Nephron (organoid): ENCODE measurements around the gene MAD1L1.

Source experiments
- H3K27ac Mint-ChIP-seq, 3 experiments: 2 replicates each; pipeline ENCODE4 v1.8.0; 2020; ENCODE audit warnings: mixed read lengths in 3 of 3, mild to moderate bottlenecking in 2 of 3, moderate library complexity in 1 of 3
- H3K27me3 Mint-ChIP-seq: 2 replicates; pipeline ENCODE4 v1.8.0; 2021; ENCODE audit warnings: low read depth, mild to moderate bottlenecking, moderate library complexity, mixed read lengths
- H3K36me3 Mint-ChIP-seq: 2 replicates; pipeline ENCODE4 v1.8.0; 2020; ENCODE audit warnings: low read depth, mixed read lengths
- H3K4me1 Mint-ChIP-seq: 2 replicates; pipeline ENCODE4 v1.8.0; 2020; ENCODE audit warnings: mixed read lengths
- H3K4me3 Mint-ChIP-seq, 3 experiments: 2 replicates each; pipeline ENCODE4 v1.8.0; 2020; ENCODE audit warnings: mild to moderate bottlenecking in 3 of 3, mixed read lengths in 3 of 3, moderate library complexity in 2 of 3
- H3K9me3 Mint-ChIP-seq: 2 replicates; pipeline ENCODE4 v1.8.0; 2020; ENCODE audit warnings: mixed read lengths
- CTCF ChIP-seq, 3 experiments: fragments of 200-600 bp; sonication (generic); IDR thresholded peaks; one replicate each; pipeline ENCODE4 v1.5.0; 2021; ENCODE audit warnings: antibody characterized with exemption in 3 of 3; ENCODE audit not compliant: unreplicated experiment in 3 of 3

The MAD1L1 gene

GRCh38 chr7:1892011-1892965 is 340.5 kb downstream of the MAD1L1 start:
- no peaks in the 10 kb centered on the region for H3K9me3 Mint-ChIP-seq
- TF ChIP-seq CTCF (IDR thresholded peaks at IDR 0.05; ENCODE audit: unreplicated experiment in 3 of 3): no peak
- H3K27me3 Mint-ChIP-seq: peaks cover 3% of the 10 kb centered on the region
- H3K27ac Mint-ChIP-seq: no peak overlapping the region
- no peak overlapping the region for H3K4me3 Mint-ChIP-seq
- H3K4me1 Mint-ChIP-seq: no peaks in the 10 kb centered on the region
- H3K36me3 Mint-ChIP-seq: peaks cover 15% of the 10 kb centered on the region

DNA sequence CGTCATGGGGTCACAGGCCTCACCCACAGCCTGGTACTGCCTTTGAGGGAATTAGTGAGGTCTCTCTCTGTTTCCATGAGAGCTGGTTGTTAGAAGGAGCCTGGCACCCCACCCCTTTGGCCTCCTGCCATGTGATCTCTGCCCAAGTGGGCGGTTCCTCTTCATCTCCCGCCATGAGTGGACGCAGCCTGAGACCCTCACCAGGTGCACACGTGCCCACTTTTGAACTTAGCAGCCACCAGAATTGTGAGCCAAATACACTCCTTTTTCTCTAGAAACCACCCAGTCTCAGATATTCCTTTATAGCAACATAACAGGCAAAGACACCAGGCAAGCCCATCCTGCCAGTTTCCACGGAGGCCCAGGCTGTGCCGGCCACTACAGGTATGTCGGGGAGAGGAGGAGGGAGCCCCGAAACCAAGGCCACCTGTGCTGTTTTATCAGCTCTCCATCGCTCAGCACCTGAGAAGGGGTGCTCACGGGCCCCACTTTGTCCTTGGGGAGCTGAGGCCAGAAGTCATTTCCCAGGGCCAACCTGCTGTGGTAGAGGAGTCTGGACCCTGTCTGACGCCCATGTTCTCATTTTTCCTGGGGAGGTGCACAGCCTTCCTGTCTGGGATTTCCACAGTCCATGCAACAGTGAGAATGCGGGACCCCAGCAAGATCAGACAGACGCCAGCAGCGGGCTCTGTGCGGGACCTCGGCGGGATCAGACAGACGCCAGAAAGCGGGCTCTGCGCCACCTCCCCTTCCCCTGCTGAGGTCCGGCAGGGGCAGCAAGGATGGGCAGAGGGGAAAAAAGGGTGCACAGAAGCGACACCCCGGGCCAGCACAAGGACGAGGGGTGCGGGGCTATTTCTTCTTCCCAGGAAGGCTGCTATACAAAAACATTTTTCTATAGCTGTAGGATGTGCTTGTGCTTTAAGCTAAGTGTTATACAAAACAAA is 342.2 kb downstream of the MAD1L1 start:
- H3K4me1 Mint-ChIP-seq: no peaks in the 10 kb centered on the region
- no peak for TF ChIP-seq CTCF (IDR thresholded peaks at IDR 0.05; ENCODE audit: unreplicated experiment in 3 of 3)
- peaks cover 15% of the 10 kb centered on the region for H3K36me3 Mint-ChIP-seq
- H3K4me3 Mint-ChIP-seq: no peak overlapping the region
- H3K27ac Mint-ChIP-seq: no peak overlapping the region
- peaks cover 3% of the 10 kb centered on the region for H3K27me3 Mint-ChIP-seq
- no peaks in the 10 kb centered on the region for H3K9me3 Mint-ChIP-seq

DNA sequence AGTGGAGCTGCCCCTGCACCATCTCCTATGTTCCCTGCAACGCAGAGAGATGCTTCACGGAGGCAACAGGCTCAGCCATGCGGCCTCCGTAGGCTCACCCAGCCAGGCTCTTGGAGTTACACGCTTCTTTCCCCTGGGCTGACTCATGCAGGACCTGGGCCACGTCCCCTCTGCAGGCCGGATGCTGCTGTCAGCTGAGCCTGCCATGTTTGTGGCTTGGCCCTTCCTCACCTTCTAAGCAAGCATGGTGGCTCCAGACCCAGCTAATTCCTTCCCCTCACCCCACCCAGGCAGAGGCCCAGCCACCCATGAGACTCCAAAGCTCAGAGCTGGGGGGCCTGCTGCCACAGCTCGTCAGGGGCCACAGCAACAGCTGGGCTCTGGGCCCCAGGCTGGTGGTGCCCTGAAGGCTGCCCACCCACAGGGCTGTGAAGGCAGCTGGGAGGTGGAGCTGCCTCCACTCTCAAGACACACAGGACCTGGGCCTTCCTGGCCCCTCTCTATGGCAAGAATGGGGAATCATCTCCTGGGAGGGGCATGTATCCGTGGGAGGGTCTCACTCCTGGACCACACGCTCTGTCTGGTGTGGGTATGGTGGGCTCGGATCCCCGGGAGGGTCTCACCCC is 343.1 kb downstream of the MAD1L1 start:
- H3K27me3 Mint-ChIP-seq: peaks cover 3% of the 10 kb centered on the region
- H3K36me3 Mint-ChIP-seq: peaks cover 15% of the 10 kb centered on the region
- TF ChIP-seq CTCF (IDR thresholded peaks at IDR 0.05; ENCODE audit: unreplicated experiment in 3 of 3): no peak
- H3K4me1 Mint-ChIP-seq: no peaks in the 10 kb centered on the region
- no peak overlapping the region for H3K27ac Mint-ChIP-seq
- no peak overlapping the region for H3K4me3 Mint-ChIP-seq
- no peaks in the 10 kb centered on the region for H3K9me3 Mint-ChIP-seq

DNA sequence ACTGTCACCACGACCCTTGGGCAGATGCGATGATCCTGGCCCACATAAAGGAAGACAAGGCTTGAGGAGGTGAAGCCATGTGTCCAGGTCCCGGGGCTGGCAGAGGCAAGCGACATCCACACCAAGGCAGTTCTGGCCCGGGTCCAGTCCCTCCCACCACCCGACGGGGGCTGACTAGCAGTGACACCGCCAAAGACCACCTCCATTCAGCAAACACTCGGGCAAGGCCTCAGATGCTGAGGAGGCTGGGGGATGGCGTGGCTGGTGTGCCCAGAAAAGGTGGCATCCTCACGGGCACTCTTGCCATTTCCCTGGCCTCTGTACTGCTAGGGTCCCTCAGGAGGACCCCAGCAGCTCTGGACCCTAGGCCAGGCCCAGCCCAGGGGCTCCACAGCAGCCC is 343.7 kb downstream of the MAD1L1 start:
- Mint-ChIP-seq H3K27ac (no peak overlapping the region), H3K4me1 (no peaks in the 10 kb centered on the region), H3K9me3 (no peaks in the 10 kb centered on the region), H3K36me3 (peaks cover 15% of the 10 kb centered on the region), H3K27me3 (peaks cover 3% of the 10 kb centered on the region), H3K4me3 (no peak overlapping the region)
- TF ChIP-seq CTCF (IDR thresholded peaks at IDR 0.05; ENCODE audit: unreplicated experiment in 3 of 3): no peak

DNA sequence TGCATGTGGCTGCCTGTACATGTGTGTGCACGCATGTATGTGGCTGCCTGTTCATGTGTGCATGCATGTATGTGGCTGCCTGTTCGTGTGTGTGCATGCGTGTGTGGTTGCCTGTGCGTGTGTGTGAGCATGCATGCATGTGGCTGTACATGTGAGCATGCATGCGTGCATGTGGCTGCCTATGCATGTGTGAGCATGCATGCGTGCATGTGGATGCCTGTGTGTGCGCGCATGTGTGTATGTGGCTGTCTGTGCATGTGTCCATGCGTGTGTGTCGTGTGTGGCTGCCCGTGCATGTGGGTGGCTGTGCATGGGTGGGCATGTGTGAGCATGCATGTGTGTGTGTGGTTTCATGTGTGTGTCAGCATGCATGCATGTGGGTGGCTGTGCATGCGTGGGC is 344.3 kb downstream of the MAD1L1 start:
- TF ChIP-seq CTCF (IDR thresholded peaks at IDR 0.05; ENCODE audit: unreplicated experiment in 3 of 3): no peak
- H3K9me3 Mint-ChIP-seq: no peaks in the 10 kb centered on the region
- H3K4me1 Mint-ChIP-seq: no peaks in the 10 kb centered on the region
- no peak overlapping the region for H3K27ac Mint-ChIP-seq
- no peaks in the 10 kb centered on the region for H3K27me3 Mint-ChIP-seq
- H3K4me3 Mint-ChIP-seq: no peak overlapping the region
- peaks cover 15% of the 10 kb centered on the region for H3K36me3 Mint-ChIP-seq
